WTC11 (cell line): ENCODE results near the gene DBNL. TPM values are rescaled to one million over a fixed set of nuclear protein-coding genes. Genes with fewer than 3 reads are reported as not detected.
A peak's percentile ranks its signal among the peaks of the same experiment; 100 is the strongest.

Experiments used
- ATAC-seq: fragments of 200-7000 bp; cut with Tn5 transposase; 2 replicates; pipeline ENCODE4 v1.10.0; 2021; ENCODE audit warnings: mild to moderate bottlenecking, moderate library complexity
- CTCF ChIA-PET: fragments of 300-600 bp; sonication (Branson Sonifier 250); formaldehyde crosslinking; loops from one replicate; lab custom pipeline; 2021; ENCODE audit warnings: antibody characterized with exemption; lab: Charles Lee
- POLR2A ChIA-PET: fragments of 350-600 bp; sonication (Branson Sonifier 250); formaldehyde crosslinking; loops from one replicate; lab custom pipeline; 2021; ENCODE audit warnings: antibody characterized with exemption; lab: Charles Lee
- DNase-seq: peaks from one replicate; pipeline ENCODE4 v3.0.0; 2021; ENCODE audit warnings: low spot score
- H3K27ac Mint-ChIP-seq: 2 replicates; pipeline ENCODE4 v1.8.0; 2021; ENCODE audit warnings: mixed read lengths
- H3K27me3 Mint-ChIP-seq: 2 replicates; pipeline ENCODE4 v1.8.0; 2021; ENCODE audit warnings: low read depth, mild to moderate bottlenecking, moderate library complexity, mixed read lengths
- H3K36me3 Mint-ChIP-seq: 2 replicates; pipeline ENCODE4 v1.8.0; 2021; ENCODE audit warnings: mixed read lengths
- H3K4me1 Mint-ChIP-seq: 2 replicates; pipeline ENCODE4 v1.8.0; 2022; ENCODE audit warnings: mixed read lengths
- H3K4me3 Mint-ChIP-seq: 2 replicates; pipeline ENCODE4 v1.8.0; 2021; ENCODE audit warnings: mild to moderate bottlenecking, moderate library complexity, mixed read lengths
- H3K9me3 Mint-ChIP-seq: 2 replicates; pipeline ENCODE4 v1.8.0; 2021; ENCODE audit warnings: mixed read lengths
- AR ChIP-seq: fragments of 250-450 bp; sonication (Bioruptor Pico); IDR thresholded peaks from 2 replicates; pipeline ENCODE4 v1.9.0; 2021; ENCODE audit warnings: mild to moderate bottlenecking
- ATF6 ChIP-seq: sonication (generic); formaldehyde crosslinking; IDR thresholded peaks from 2 replicates; pipeline ENCODE4 v1.8.1; 2023; ENCODE audit warnings: mild to moderate bottlenecking, missing genetic modification reagents
- CREB1 ChIP-seq: sonication (generic); formaldehyde crosslinking; IDR thresholded peaks from 2 replicates; pipeline ENCODE4 v1.8.0; 2023; ENCODE audit warnings: mild to moderate bottlenecking, missing genetic modification reagents
- CREM ChIP-seq: sonication (generic); formaldehyde crosslinking; IDR thresholded peaks from 2 replicates; pipeline ENCODE4 v1.8.1; 2022; ENCODE audit warnings: mild to moderate bottlenecking, missing genetic modification reagents, moderate library complexity
- ETV6 ChIP-seq: sonication (generic); formaldehyde crosslinking; IDR thresholded peaks from 2 replicates; pipeline ENCODE4 v1.8.1; 2022; ENCODE audit warnings: mild to moderate bottlenecking, missing genetic modification reagents
- GTF2I ChIP-seq: fragments of 250-450 bp; sonication (Bioruptor Pico); conservative IDR thresholded peaks from 2 replicates; pipeline ENCODE4 v1.4.0; 2021; ENCODE audit warnings: mild to moderate bottlenecking
- MLX ChIP-seq: sonication (generic); formaldehyde crosslinking; IDR thresholded peaks from 2 replicates; pipeline ENCODE4 v1.8.1; 2023; ENCODE audit warnings: mild to moderate bottlenecking, missing genetic modification reagents, moderate library complexity
- MXD4 ChIP-seq: fragments of 250-450 bp; sonication (Bioruptor Pico); IDR thresholded peaks from 2 replicates; pipeline ENCODE4 v1.8.0; 2021; ENCODE audit warnings: mild to moderate bottlenecking, moderate library complexity, borderline replicate concordance
- NFATC4 ChIP-seq: fragments of 250-450 bp; sonication (Bioruptor Pico); IDR thresholded peaks from 2 replicates; pipeline ENCODE4 v1.9.0; 2021; ENCODE audit warnings: mild to moderate bottlenecking
- NFE2L1 ChIP-seq: sonication (generic); formaldehyde crosslinking; IDR thresholded peaks from 2 replicates; pipeline ENCODE4 v1.8.1; 2023; ENCODE audit warnings: missing genetic modification reagents
- NR2C2 ChIP-seq: sonication (generic); formaldehyde crosslinking; IDR thresholded peaks from 2 replicates; pipeline ENCODE4 v1.8.0; 2022; ENCODE audit warnings: mild to moderate bottlenecking, missing genetic modification reagents
- PREB ChIP-seq: sonication (generic); formaldehyde crosslinking; IDR thresholded peaks from 2 replicates; pipeline ENCODE4 v1.8.1; 2022; ENCODE audit warnings: mild to moderate bottlenecking, missing genetic modification reagents, moderate library complexity, borderline replicate concordance
- SMAD4 ChIP-seq: sonication (generic); formaldehyde crosslinking; IDR thresholded peaks from 2 replicates; pipeline ENCODE4 v1.8.0; 2022; ENCODE audit warnings: mild to moderate bottlenecking, missing genetic modification reagents
- SOX15 ChIP-seq: fragments of 250-450 bp; sonication (Bioruptor Pico); IDR thresholded peaks from 2 replicates; pipeline ENCODE4 v1.9.0; 2021; ENCODE audit warnings: mild to moderate bottlenecking
- TCF7 ChIP-seq: sonication (generic); formaldehyde crosslinking; IDR thresholded peaks from 2 replicates; pipeline ENCODE4 v1.8.0; 2022; ENCODE audit warnings: mild to moderate bottlenecking, low read depth, missing genetic modification reagents, moderate library complexity
- TP53 ChIP-seq: sonication (generic); formaldehyde crosslinking; IDR thresholded peaks from 2 replicates; pipeline ENCODE4 v1.8.1; 2023; ENCODE audit warnings: mild to moderate bottlenecking, missing genetic modification reagents
- USF2 ChIP-seq: sonication (generic); formaldehyde crosslinking; IDR thresholded peaks from 2 replicates; pipeline ENCODE4 v1.8.1; 2023; ENCODE audit warnings: mild to moderate bottlenecking, missing genetic modification reagents, moderate library complexity
- ZNF416 ChIP-seq: fragments of 250-450 bp; sonication (Bioruptor Pico); IDR thresholded peaks from 2 replicates; pipeline ENCODE4 v1.9.0; 2021; ENCODE audit warnings: mild to moderate bottlenecking, inconsistent platforms
- ZNF423 ChIP-seq: fragments of 250-450 bp; sonication (Bioruptor Pico); IDR thresholded peaks from 2 replicates; pipeline ENCODE4 v2.1.2; 2022; ENCODE audit warnings: mild to moderate bottlenecking, moderate library complexity
- ZNF532 ChIP-seq: fragments of 250-450 bp; sonication (Bioruptor Pico); IDR thresholded peaks from 2 replicates; pipeline ENCODE4 v1.9.0; 2021; ENCODE audit warnings: mild to moderate bottlenecking, borderline replicate concordance
- total RNA-seq: library from RNA; stranded (reverse); gene quantifications from 3 replicates; pipeline ENCODE4 v1.2.3, GENCODE V29; 2021

DBNL gene
- total RNA-seq, 1 experiment from 2014 or later: 36.1 TPM

- peak overlapping the region; percentile 83 for H3K4me3 Mint-ChIP-seq
- peaks cover 13% of the 10 kb centered on the region for H3K4me1 Mint-ChIP-seq
- H3K36me3 Mint-ChIP-seq: peaks cover 10% of the 10 kb centered on the region; the same call in 1 of the 2 replicates
- H3K9me3 Mint-ChIP-seq: peaks cover 5% of the 10 kb centered on the region; the same call in 1 of the 2 replicates
- CTCF ChIA-PET: no interaction called here
- ATAC-seq: no peak
- no peak for DNase-seq
- no peak overlapping the region for H3K27ac Mint-ChIP-seq
- no peak for TF ChIP-seq TP53
- no peak for TF ChIP-seq NFATC4 (CRISPR knock-in tag)
- TF ChIP-seq TCF7 (CRISPR knock-in tag): no peak
- no peak for TF ChIP-seq NR2C2 (CRISPR knock-in tag)
- TF ChIP-seq MLX (CRISPR knock-in tag): no peak
- TF ChIP-seq ZNF532 (CRISPR knock-in tag): no peak
- TF ChIP-seq MXD4 (CRISPR knock-in tag): no peak
- no peak for TF ChIP-seq PREB (CRISPR knock-in tag)
- POLR2A ChIA-PET: no interaction called here
- H3K27me3 Mint-ChIP-seq: peaks cover 11% of the 10 kb centered on the region
Measured at GRCh38 chr7:44046321-44047061, 2.0 kb downstream of the DBNL start.

GRCh38 chr7:44048031-44048795 is 3.7 kb downstream of the DBNL start:
- no peak for DNase-seq

More at GRCh38 chr7:44048031-44048795, 3.7 kb downstream of the DBNL start:
- POLR2A ChIA-PET: no interaction called here
- Mint-ChIP-seq H3K27me3 (no peaks in the 10 kb centered on the region), H3K36me3 (peaks cover 23% of the 10 kb centered on the region), H3K9me3 (no peaks in the 10 kb centered on the region), H3K4me3 (no peak overlapping the region), H3K27ac (no peak overlapping the region), H3K4me1 (peaks cover 13% of the 10 kb centered on the region)
- TF ChIP-seq CREB1 (CRISPR knock-in tag) (no peak), ZNF416 (CRISPR knock-in tag) (no peak), TP53 (no peak), ATF6 (CRISPR knock-in tag) (no peak), NFE2L1 (CRISPR knock-in tag) (no peak), SOX15 (CRISPR knock-in tag) (no peak), ETV6 (CRISPR knock-in tag) (no peak), USF2 (CRISPR knock-in tag) (no peak), SMAD4 (CRISPR knock-in tag) (no peak), GTF2I (CRISPR knock-in tag) (no peak), ZNF423 (CRISPR knock-in tag) (no peak), MLX (CRISPR knock-in tag) (no peak), CREM (CRISPR knock-in tag) (no peak), AR (CRISPR knock-in tag) (no peak)
- CTCF ChIA-PET: interaction anchor here (1.0 kb wide), 1 partner anchor 28 kb away, joined by 3 read pairs; no protein-coding TSS in a partner anchor
- ATAC-seq: no peak
